ENCODE results near the gene CCNB1IP1. TPM values are rescaled to one million over a fixed set of nuclear protein-coding genes. Genes with fewer than 3 reads are reported as not detected.
"Not testable (repeated sequence)": the region's sequence is repeated elsewhere in the genome, so short reads cannot be mapped to it uniquely, and the experiment has no call there.

CCNB1IP1 gene
- total RNA-seq, 6 donors from 2014 or later: 27.1 to 50.5 (median 44.7) TPM

DNA sequence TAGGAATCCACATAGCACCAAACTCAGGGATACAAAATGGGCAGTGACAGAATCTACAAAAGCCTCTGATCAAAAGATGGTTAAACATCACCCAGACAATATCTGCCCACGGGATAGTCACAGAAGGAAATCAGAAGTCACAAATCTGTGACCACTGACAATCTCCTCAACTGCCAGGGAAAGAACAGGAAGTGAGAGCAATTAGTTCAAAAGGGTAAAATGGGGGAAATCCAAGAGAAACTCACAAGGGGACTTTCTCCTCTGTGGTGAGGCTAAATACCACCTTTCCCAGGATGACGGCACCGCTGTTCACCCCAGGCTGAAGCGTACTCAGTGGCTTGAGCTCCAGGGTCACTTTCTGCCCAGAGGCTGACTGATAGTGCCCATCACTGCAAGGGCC lies 38.0 kb downstream of the CCNB1IP1 start:
- Histone ChIP-seq H3K4me3 (no peak overlapping the region), H3K4me1 (no peaks in the 10 kb centered on the region), H3K27ac (no peak overlapping the region), H3K36me3 (peaks cover 15 to 99% (median 58%) of the 10 kb centered on the region in 4 donors), H3K27me3 (no peaks in the 10 kb centered on the region), H3K9me3 (no peaks in the 10 kb centered on the region)
- ATAC-seq (ENCODE audit: low FRiP score in 2 of 2) (no peak), DNase-seq (no peak)
- 63 to 78% methylated on average over 4 of the region's 4 CpGs for WGBS, 2 donors
- TF ChIP-seq EP300 (IDR thresholded peaks at IDR 0.05) (no peak), POLR2A (IDR thresholded peaks at IDR 0.05) (no peak), POLR2AphosphoS5 (IDR thresholded peaks at IDR 0.05) (no peak)
- TF ChIP-seq, protein P1, sequence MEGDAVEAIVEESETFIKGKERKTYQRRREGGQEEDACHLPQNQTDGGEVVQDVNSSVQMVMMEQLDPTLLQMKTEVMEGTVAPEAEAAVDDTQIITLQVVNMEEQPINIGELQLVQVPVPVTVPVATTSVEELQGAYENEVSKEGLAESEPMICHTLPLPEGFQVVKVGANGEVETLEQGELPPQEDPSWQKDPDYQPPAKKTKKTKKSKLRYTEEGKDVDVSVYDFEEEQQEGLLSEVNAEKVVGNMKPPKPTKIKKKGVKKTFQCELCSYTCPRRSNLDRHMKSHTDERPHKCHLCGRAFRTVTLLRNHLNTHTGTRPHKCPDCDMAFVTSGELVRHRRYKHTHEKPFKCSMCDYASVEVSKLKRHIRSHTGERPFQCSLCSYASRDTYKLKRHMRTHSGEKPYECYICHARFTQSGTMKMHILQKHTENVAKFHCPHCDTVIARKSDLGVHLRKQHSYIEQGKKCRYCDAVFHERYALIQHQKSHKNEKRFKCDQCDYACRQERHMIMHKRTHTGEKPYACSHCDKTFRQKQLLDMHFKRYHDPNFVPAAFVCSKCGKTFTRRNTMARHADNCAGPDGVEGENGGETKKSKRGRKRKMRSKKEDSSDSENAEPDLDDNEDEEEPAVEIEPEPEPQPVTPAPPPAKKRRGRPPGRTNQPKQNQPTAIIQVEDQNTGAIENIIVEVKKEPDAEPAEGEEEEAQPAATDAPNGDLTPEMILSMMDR (IDR thresholded peaks at IDR 0.05): no peak

GRCh38 chr14:20294636-20295035 lies 38.4 kb downstream of the CCNB1IP1 start:
- Histone ChIP-seq H3K4me1 (no peaks in the 10 kb centered on the region), H3K27me3 (no peaks in the 10 kb centered on the region), H3K9me3 (no peaks in the 10 kb centered on the region), H3K27ac (no peak overlapping the region), H3K4me3 (no peak overlapping the region), H3K36me3 (peaks cover 15 to 99% (median 59%) of the 10 kb centered on the region in 4 donors)
- DNase-seq (no peak), ATAC-seq (ENCODE audit: low FRiP score in 2 of 2) (no peak)
- TF ChIP-seq POLR2AphosphoS5 (IDR thresholded peaks at IDR 0.05): no peak
- no peak for TF ChIP-seq POLR2A (IDR thresholded peaks at IDR 0.05)
- TF ChIP-seq EP300 (IDR thresholded peaks at IDR 0.05): no peak
- TF ChIP-seq, protein P1 (IDR thresholded peaks at IDR 0.05): no peak
- WGBS, 2 donors: 82 to 95% methylated on average over 2 of the region's 2 CpGs

DNA sequence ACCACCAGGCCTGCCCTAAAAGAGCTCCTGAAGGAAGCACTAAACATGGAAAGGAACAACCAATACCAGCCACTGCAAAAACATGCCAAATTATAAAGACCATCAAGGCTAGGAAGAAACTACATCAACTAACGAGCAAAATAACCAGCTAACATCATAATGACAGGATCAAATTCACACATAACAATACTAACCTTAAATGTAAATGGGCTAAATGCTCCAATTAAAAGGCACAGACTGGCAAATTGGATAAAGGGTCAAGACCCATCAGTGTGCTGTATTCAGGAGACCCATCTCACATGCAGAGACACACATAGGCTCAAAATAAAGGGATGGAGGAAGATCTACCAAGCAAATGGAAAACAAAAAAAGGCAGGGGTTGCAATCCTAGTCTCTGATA lies 51.1 kb downstream of the CCNB1IP1 start:
- 100% methylated on average over 1 of the region's 1 CpG for WGBS, 2 donors
- not testable (repeated sequence) for H3K27me3 ChIP-seq; H3K4me3 ChIP-seq; H3K27ac ChIP-seq; DNase-seq; H3K9me3 ChIP-seq; ATAC-seq (ENCODE audit: low FRiP score in 2 of 2); H3K4me1 ChIP-seq
- peaks cover 0 to 20% (median under 1%) of the 10 kb centered on the region in 4 donors for H3K36me3 ChIP-seq

GRCh38 chr14:20280265-20280664 lies 52.8 kb downstream of the CCNB1IP1 start:
- peak in 1 of 2 donors; percentile 27 for DNase-seq
- not testable (repeated sequence) for H3K4me1 ChIP-seq; H3K27ac ChIP-seq; H3K27me3 ChIP-seq; H3K4me3 ChIP-seq; ATAC-seq (ENCODE audit: low FRiP score in 2 of 2); H3K9me3 ChIP-seq
- peaks cover 0 to 15% (median 0%) of the 10 kb centered on the region in 4 donors for H3K36me3 ChIP-seq
- 97 to 100% methylated on average over 4 to 7 of the region's 7 CpGs for WGBS, 2 donors

DNA sequence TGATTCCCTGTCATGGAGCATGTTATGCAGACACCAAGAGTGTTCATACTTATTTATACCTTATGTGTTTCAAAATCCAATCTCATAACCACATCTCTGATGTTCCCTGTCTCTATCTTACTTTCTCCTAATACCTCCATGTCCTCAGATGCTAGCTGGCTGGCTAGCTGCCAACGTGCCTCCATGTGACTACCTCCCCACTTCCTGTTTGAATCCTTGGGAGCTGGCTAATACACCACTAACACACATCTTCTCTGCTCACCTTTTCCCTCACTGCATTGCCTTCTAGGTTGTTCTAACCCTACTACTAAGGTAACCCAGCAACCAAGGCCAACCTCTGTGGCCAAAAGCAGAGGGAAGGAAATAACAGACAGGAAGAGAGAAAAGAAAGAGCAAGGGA lies 54.7 kb downstream of the CCNB1IP1 start:
- Histone ChIP-seq H3K27me3 (no peaks in the 10 kb centered on the region), H3K4me3 (no peak overlapping the region), H3K36me3 (peaks cover 0 to 15% (median 0%) of the 10 kb centered on the region in 4 donors), H3K9me3 (peaks cover 0 to 6% (median 1%) of the 10 kb centered on the region in 4 donors), H3K27ac (no peak overlapping the region), H3K4me1 (no peaks in the 10 kb centered on the region)
- 35 to 47% methylated on average over 1 of the region's 1 CpG for WGBS, 2 donors
- ATAC-seq (ENCODE audit: low FRiP score in 2 of 2) (no peak), DNase-seq (no peak)
- TF ChIP-seq EP300 (IDR thresholded peaks at IDR 0.05) (no peak), POLR2AphosphoS5 (IDR thresholded peaks at IDR 0.05) (no peak), POLR2A (IDR thresholded peaks at IDR 0.05) (no peak)
- TF ChIP-seq, protein P1 (IDR thresholded peaks at IDR 0.05): no peak

DNA sequence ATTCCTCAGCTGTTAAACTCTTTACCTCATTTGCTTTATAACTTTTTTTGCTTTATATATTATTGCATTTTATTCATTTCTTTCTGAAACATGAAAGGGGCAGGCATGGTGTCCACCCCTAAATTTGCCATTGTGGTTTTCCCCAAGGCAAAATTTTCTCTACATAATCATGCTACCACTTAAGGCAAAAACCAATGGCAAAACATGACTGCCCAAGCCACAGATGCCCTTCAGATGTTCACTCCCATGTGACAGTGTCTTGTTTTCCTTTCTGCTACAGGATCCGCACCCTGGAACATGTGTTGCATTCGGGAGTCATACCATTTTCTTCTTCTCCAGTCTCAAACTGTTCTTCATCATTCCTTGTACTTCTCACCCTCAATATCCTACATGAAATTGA lies 55.7 kb downstream of the CCNB1IP1 start:
- Histone ChIP-seq H3K36me3 (peaks cover 0 to 15% (median 0%) of the 10 kb centered on the region in 4 donors), H3K27me3 (no peaks in the 10 kb centered on the region), H3K9me3 (peaks cover 0 to 15% (median 1%) of the 10 kb centered on the region in 4 donors), H3K4me3 (no peak overlapping the region), H3K4me1 (no peaks in the 10 kb centered on the region), H3K27ac (no peak overlapping the region)
- ATAC-seq (ENCODE audit: low FRiP score in 2 of 2) (no peak), DNase-seq (no peak)
- TF ChIP-seq, protein P1 (IDR thresholded peaks at IDR 0.05): no peak
- TF ChIP-seq POLR2AphosphoS5 (IDR thresholded peaks at IDR 0.05) (no peak), POLR2A (IDR thresholded peaks at IDR 0.05) (no peak), EP300 (IDR thresholded peaks at IDR 0.05) (no peak)
- WGBS, 2 donors: 97 to 98% methylated on average over 2 of the region's 2 CpGs
